ENCODE results near the gene NIPBL. TPM values are rescaled to one million over a fixed set of nuclear protein-coding genes. Genes with fewer than 3 reads are reported as not detected.

The NIPBL gene
- total RNA-seq, 1 experiment from 2014 or later: 45.1 TPM

DNA sequence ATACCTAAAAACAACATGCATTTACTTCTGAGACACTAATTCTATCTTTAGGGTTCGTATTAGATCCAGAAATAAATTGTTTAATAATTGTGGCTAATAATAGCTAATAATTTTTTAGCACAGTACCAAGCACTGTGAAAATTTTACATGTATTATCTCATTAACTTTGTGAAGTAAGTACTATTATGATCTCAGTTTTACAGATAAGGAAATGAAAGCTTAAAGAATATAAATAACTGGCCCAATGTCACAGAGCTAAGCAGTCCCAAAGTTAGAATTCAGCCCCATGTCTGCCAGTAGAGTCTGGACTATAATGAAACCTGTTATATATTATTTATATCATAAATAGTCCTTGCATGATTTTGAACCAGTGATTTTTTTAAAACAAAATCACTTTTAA lies 163.3 kb downstream of the NIPBL start:
- Histone ChIP-seq H3K9ac (ENCODE audit: low read length) (no peak overlapping the region), H3K9me3 (ENCODE audit: control insufficient read depth in 1 of 2, insufficient read depth in 1 of 2, low read depth in 1 of 2, low read length in 2 of 2) (no peaks in the 10 kb centered on the region), H3K9me2 (ENCODE audit: insufficient read depth) (no peaks in the 10 kb centered on the region), H3K27me3 (ENCODE audit: insufficient read depth, low read length) (no peaks in the 10 kb centered on the region), H3K4me1 (ENCODE audit: control insufficient read depth in 1 of 2, insufficient read depth in 2 of 2, low read length in 2 of 2) (no peaks in the 10 kb centered on the region), H3K36me3 (ENCODE audit: control insufficient read depth in 1 of 2, insufficient read depth in 2 of 2, low read length in 2 of 2) (peaks cover 5 to 8% of the 10 kb centered on the region in 2 experiments; a peak in 2 of 4 replicates), H3K79me2 (ENCODE audit: insufficient read depth, low read length) (no peaks in the 10 kb centered on the region), H4K20me1 (ENCODE audit: insufficient read depth) (no peaks in the 10 kb centered on the region), H3K4me2 (ENCODE audit: low read length) (no peak overlapping the region), H3K27ac (ENCODE audit: low read depth, low read length) (no peak overlapping the region), H3K4me3 (replicated peaks in 1 of 2; ENCODE audit: low read depth in 1 of 2, low read length in 2 of 2) (no peak overlapping the region), H2AFZ (ENCODE audit: low read depth, low read length, poor library complexity, severe bottlenecking) (no peak overlapping the region)
- intact Hi-C loops (cut with micrococcal nuclease): loop anchor here (5.0 kb wide), 1 partner anchor 73 kb away; no protein-coding TSS in a partner anchor
- no TSS peak for BruUV-seq (replicated peaks)
- CTCF ChIA-PET: interaction anchor here (0.9 kb wide), 1 partner anchor 34 kb away, joined by 3 read pairs; no protein-coding TSS in a partner anchor
- ATAC-seq: no peak
- TF ChIP-seq POLR2A (IDR thresholded peaks at IDR 0.05; ENCODE audit: borderline replicate concordance, extremely low read depth, insufficient read depth, insufficient read length) (no peak), EZH2phosphoT487 (IDR thresholded peaks at IDR 0.05; ENCODE audit: borderline replicate concordance) (no peak), CEBPB (IDR thresholded peaks at IDR 0.05; ENCODE audit: low read depth) (no peak)
- POLR2A ChIA-PET: no interaction called here
- RAD21 ChIA-PET (ENCODE audit: low non-redundant PET in 1 of 2, low total read pairs in 2 of 2, uncharacterized antibody in 2 of 2, unreplicated experiment in 2 of 2): no interaction called here
- DNase-seq (ENCODE audit: low read depth, low spot score): no peak

DNA sequence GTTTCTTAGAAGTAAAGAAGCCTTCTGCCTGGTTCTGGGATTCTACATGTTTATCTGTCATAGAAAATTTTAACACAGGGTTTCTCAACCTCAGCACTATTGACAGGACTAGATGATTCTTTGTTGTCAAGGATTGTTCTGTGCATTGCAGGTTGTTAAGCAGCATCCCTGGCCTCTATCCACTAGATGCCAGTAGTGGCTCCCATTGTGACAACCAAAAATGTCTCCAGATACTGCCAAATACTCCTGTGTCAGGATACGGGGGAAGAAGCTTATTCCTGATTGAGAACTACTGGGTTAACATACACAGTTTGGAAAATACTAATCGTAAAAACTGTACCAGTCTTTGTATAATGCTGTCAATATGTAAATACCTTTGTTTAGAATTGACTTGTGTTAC lies 167.1 kb downstream of the NIPBL start:
- H2AFZ ChIP-seq (ENCODE audit: low read depth, low read length, poor library complexity, severe bottlenecking): no peak overlapping the region
- H3K9me2 ChIP-seq (ENCODE audit: insufficient read depth): no peaks in the 10 kb centered on the region
- no peak overlapping the region for H3K27ac ChIP-seq (ENCODE audit: low read depth, low read length)
- ATAC-seq: peak; percentile 55; the same call in 1 of the 2 replicates
- no peak overlapping the region for H3K9ac ChIP-seq (ENCODE audit: low read length)
- H3K36me3 ChIP-seq (ENCODE audit: control insufficient read depth in 1 of 2, insufficient read depth in 2 of 2, low read length in 2 of 2): peaks cover 0 to 13% of the 10 kb centered on the region in 2 experiments; a peak in 3 of 4 replicates
- DNase-seq (ENCODE audit: low read depth, low spot score): no peak
- POLR2A ChIA-PET: no interaction called here
- H3K79me2 ChIP-seq (ENCODE audit: insufficient read depth, low read length): no peaks in the 10 kb centered on the region
- no peaks in the 10 kb centered on the region for H3K27me3 ChIP-seq (ENCODE audit: insufficient read depth, low read length)
- CTCF ChIA-PET: interaction anchor here (1.2 kb wide), 1 partner anchor 9 kb away, joined by 5 read pairs; no protein-coding TSS in a partner anchor
- no peaks in the 10 kb centered on the region for H3K4me1 ChIP-seq (ENCODE audit: control insufficient read depth in 1 of 2, insufficient read depth in 2 of 2, low read length in 2 of 2)
- no peaks in the 10 kb centered on the region for H4K20me1 ChIP-seq (ENCODE audit: insufficient read depth)
- no TSS peak for BruUV-seq (replicated peaks)
- no peak overlapping the region for H3K4me3 ChIP-seq (replicated peaks in 1 of 2; ENCODE audit: low read depth in 1 of 2, low read length in 2 of 2)
- intact Hi-C loops (cut with micrococcal nuclease): no loop called here
- RAD21 ChIA-PET (ENCODE audit: low non-redundant PET in 1 of 2, low total read pairs in 2 of 2, uncharacterized antibody in 2 of 2, unreplicated experiment in 2 of 2): no interaction called here
- TF ChIP-seq, protein P1, sequence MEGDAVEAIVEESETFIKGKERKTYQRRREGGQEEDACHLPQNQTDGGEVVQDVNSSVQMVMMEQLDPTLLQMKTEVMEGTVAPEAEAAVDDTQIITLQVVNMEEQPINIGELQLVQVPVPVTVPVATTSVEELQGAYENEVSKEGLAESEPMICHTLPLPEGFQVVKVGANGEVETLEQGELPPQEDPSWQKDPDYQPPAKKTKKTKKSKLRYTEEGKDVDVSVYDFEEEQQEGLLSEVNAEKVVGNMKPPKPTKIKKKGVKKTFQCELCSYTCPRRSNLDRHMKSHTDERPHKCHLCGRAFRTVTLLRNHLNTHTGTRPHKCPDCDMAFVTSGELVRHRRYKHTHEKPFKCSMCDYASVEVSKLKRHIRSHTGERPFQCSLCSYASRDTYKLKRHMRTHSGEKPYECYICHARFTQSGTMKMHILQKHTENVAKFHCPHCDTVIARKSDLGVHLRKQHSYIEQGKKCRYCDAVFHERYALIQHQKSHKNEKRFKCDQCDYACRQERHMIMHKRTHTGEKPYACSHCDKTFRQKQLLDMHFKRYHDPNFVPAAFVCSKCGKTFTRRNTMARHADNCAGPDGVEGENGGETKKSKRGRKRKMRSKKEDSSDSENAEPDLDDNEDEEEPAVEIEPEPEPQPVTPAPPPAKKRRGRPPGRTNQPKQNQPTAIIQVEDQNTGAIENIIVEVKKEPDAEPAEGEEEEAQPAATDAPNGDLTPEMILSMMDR (IDR thresholded peaks at IDR 0.05 in 2 of 3, conservative IDR thresholded peaks at IDR 0.05 in 1 of 3; ENCODE audit: borderline replicate concordance in 1 of 3, insufficient read depth in 1 of 3, low read depth in 2 of 3, low read length in 2 of 3): peak in 2 of 3 experiments; percentile 18 to 41; a peak in 2 of 6 replicates
- TF ChIP-seq ZNF274 (IDR thresholded peaks at IDR 0.05; ENCODE audit: low read depth, low read length): no peak
- peak; percentile 29; the same call in 1 of the 2 replicates for TF ChIP-seq RAD21 (IDR thresholded peaks at IDR 0.05; ENCODE audit: low read depth)
- no peak for TF ChIP-seq SIN3A (IDR thresholded peaks at IDR 0.05; ENCODE audit: low read depth)
- no peak overlapping the region for H3K4me2 ChIP-seq (ENCODE audit: low read length)
- H3K9me3 ChIP-seq (ENCODE audit: control insufficient read depth in 1 of 2, insufficient read depth in 1 of 2, low read depth in 1 of 2, low read length in 2 of 2): no peaks in the 10 kb centered on the region
